HG03354 (cell line): ENCODE data around the gene RASSF6.
"Not testable (repeated sequence)": the region's sequence is repeated elsewhere in the genome, so short reads cannot be mapped to it uniquely, and the experiment has no call there.

Experiments
- ATAC-seq: cut with Tn5 transposase; IDR thresholded peaks from one replicate; pipeline ENCODE4 v1.9.1; 2021; ENCODE audit warnings: mild to moderate bottlenecking; ENCODE audit not compliant: unreplicated experiment, poor library complexity, severe bottlenecking

Gene RASSF6

DNA sequence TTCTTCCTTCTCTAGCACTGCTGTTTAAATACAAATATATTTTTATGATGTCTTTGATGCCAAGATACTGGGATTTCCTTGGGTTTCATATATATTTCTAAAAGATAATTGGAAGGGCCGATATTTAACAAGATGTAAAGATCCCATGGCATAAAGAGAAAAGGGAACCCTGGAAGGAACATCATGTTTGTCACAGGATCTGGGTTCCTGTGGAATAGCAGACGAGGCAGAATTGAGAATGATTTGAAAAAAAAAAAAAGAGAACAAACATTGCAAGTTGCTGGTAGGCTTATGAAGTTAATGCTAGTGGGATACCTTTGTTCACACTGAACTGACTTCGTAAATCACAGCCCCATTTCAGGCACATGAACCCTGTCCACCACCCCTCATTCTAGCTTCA, 33.6 kb downstream of the RASSF6 start:
- no peak for ATAC-seq

- no peak for ATAC-seq
Observed at GRCh38 chr4:73586040-73586439, 34.2 kb downstream of the RASSF6 start.

DNA sequence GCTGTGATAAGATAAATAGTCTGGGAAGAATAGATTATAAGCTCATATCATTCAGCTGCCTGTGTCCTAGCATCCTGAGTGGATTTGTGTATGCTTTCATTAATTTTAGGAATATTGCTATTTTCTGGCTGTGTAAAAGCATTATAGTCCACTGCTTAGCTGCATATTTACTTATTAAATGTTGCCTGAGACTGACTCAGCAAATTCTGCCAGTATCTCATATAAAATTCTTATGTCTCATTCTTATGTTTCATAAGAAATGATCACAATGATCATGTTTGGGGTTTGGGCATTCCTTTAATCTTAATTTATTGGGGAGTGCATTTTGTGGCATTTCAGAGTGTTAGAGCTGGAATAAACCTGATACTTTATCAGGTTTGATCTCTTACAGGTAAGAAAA, 34.9 kb downstream of the RASSF6 start:
- no peak for ATAC-seq

- ATAC-seq: no peak
Observed at GRCh38 chr4:73583666-73584065, 36.6 kb downstream of the RASSF6 start.

DNA sequence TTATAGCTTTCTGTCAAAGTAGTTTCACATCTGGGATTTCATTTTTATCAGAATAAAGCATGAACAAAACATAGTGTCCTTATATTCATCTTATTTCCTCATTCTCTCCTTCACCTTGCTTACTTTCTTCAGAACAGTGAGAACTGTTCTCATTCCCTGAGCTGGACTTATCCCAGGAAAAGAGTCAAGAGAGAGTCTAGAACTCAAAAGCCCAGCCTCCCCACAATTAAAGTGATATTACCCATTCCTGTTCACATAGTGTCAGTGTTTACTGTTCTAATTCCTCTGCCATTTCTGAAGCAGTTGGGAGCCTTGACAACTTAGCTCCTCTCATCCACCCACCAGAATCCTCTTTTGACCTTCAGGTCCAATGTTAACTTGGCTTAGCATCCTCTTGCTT, 42.9 kb downstream of the RASSF6 start:
- ATAC-seq: no peak

- ATAC-seq: no peak
Observed at GRCh38 chr4:73576381-73576780, 43.9 kb downstream of the RASSF6 start.

DNA sequence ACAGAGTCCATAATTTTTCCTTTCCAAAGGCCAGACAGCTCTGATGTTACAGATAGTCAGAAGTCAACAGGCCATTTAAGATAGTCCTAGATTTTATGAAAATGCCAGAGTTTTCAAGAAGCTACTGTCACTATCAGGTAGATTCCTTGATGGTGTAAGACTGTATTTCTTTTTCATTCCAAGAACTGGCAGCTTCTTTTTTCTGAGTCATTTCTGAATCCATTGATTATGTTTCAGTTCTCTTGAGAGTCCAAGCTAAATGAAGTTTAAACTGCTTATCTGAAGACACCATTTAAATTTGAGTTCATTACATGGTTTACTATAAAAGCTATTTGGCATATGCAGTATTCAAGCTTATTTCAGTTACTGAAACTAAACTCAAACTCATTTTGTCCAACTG, 44.6 kb downstream of the RASSF6 start:
- no peak for ATAC-seq

DNA sequence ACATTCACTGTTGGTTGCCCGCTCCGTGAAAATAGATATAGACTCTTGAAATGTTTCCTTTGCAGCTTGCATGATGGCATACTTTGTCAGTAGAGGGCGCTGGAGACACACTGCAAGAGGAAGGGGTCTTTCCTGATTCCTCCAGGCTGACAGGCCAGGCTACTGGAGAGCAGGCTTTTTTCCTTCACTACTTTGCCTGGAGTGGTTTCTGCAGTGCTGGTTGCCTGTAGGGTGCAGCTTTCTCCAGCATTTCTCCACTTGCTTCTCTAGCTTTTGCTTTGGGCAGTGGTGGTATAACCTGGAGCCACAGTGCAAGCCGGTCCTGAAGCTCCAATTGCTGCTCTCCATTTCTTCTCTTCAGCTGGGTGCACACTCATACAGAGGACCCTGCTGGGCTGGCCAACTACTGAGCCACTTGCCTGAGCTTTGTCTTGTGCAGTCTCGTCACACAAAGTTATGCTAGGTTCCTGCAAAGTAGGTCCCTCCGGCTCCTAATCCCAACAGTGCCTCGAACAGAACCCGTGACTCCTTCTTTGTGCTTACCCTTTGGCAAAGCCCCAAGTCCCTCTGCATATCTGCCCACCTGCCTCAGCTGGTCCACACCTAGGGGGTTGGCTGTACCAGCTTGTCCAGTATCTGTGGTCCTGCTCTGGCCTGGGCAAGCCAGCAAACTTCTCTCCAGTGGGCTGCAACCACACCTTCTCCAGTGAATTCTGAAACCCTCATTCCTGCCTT, 46.3 kb downstream of the RASSF6 start:
- ATAC-seq: peak; percentile 74

- ATAC-seq: not testable (repeated sequence)
Observed at GRCh38 chr4:73550865-73551264, 69.4 kb downstream of the RASSF6 start.

DNA sequence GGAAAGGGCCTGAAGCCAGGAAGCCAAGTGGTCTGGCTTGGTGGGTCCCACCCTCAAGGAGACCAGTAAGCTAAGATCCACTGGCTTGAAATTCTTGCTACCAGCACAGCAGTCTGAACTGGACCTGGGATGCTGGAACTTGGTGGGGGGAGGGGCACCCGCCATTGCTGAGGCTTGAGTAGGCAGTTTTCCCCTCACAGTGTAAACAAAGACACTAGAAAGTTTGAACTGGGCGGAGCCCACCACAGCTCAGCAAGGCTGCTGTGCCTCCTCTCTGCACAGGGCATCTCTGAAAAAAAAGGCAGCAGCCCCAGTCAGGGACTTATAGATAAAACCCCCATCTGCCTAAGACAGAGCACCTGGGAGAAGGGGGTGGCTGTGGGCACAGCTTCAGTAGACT, 75.6 kb downstream of the RASSF6 start:
- no peak for ATAC-seq

- no peak for ATAC-seq
Observed at GRCh38 chr4:73541251-73541650, 79.0 kb downstream of the RASSF6 start.

DNA sequence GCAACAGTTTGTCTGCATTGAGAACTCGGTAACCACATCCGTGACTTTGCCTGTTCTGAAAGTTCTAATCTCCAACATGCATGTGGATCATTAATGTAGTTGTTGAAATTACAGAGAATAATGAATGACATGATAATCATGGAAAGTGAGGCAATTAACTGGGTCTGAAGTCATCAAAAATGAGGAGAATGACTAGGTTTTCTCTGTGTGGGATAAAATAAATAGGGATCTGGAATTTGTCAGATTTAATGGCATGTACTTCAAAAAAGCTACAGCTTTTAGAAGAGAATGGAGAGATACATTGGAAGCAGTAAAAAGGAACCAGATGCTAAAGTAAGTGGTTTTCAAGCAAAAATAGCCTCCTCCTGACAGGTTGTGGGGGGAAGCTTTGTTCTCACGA, 79.4 kb downstream of the RASSF6 start:
- no peak for ATAC-seq

GRCh38 chr4:73539386-73539785, 80.8 kb downstream of the RASSF6 start:
- no peak for ATAC-seq

GRCh38 chr4:73538162-73538561, 82.1 kb downstream of the RASSF6 start:
- ATAC-seq: no peak

DNA sequence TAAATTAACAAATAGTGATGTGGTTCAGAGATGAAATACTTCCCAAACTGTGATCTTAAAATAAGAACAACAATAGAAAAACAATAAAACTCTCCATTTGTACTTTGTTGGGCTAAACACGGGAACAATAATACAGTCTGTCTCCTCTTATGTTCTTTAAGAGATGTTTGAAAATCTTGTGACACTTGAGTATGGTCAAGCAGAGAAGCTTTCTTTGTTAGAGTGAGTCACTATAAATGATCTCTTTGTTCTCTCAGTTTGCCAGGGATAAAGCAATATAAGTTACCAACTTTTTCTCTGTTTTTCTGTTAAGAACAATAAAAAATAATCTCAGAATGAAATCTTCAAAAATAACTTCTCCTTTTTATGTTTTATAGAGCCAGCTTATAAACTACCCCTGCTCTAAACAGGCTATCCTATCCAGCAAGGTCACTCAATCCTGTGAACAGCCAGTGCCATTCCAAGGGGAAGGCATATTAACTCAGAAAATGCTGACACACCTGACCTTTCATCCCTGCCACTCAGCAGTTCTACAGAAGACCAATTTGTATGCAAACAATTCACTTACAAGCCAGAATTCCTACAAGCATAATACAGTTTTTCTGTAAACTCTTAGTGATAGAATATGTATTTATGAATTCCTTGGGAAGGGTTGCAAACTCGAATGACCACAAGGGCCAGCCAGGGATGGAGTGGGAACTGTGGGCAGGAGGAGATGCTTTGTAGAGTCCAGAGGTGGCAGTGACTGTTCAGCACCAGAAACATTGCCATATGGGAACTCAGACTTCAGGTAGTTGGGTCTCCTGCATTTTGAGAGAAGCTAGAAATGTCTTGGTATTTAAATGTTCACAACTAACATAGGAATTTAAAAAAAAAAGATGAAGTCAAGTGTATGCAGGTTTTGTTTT, 86.5 kb downstream of the RASSF6 start:
- no peak for ATAC-seq

DNA sequence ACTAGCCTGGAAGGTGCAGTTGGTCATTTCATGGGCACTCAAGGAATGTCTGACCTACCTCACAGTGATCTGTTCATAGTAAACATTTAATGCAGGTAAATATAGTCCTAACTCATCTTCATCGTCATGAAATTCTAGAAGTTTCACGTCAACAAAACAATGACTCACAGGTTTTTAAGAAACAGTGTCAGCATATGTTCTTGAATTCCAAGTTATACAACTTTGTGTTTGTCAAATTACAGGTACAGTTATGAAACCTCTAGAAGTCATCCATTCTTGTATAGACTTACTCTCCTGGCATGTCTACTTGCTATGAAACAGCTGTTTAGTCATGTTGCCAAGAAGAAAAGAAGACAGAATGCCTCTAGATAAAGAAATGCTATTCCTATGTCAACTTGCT, 92.1 kb downstream of the RASSF6 start:
- no peak for ATAC-seq

DNA sequence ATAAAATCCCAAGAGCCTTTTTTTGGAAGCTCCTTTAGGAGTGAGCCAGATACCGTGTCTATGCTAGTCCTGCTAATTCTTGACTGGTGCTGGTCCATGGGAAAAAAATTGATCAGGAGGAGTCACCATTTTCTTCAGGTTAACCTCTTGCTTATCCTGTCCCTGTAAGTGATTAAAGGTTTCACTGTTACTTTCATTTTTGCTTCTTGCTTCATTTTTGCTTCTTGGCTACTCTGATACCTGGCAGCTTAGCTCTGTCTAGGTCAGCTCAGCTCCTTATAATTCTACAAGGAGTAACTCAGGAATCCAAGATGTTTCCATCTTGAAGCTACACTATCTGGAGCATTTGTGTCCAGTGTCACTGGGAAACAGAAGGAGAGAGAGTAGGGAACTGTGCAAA, 93.0 kb downstream of the RASSF6 start:
- ATAC-seq: peak; percentile 63

DNA sequence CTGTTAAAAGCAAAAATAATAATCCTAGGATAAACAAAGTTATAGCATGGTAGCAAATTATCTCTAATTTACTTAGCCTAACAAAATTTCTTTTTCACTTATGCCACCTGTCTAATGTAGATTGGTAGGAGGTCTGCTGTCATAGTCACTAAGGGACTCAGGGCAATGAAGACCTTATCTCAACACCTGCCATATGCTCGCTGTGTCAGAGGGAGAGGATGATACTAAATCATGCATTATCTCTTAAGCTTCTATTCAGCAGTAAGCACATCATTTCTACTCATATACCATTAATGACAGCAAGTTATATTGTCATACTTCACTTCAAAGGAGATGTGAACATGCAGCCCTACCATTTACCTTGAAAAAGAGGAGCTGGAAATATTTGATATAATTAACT, 94.6 kb downstream of the RASSF6 start:
- no peak for ATAC-seq

GRCh38 chr4:73523126-73523525, 97.1 kb downstream of the RASSF6 start:
- ATAC-seq: no peak
